Thyroid gland (tissue), 4 donors: ENCODE results near the gene PTPRJ.

Experiments
- CTCF ChIP-seq, 6 experiments: fragments of 200-600 bp in 3 of 6; fragments of 450-650 bp in 3 of 6; sonication (generic) in 3 of 6; IDR thresholded peaks; one replicate each; pipeline ENCODE4 v1.5.1; 2016 to 2019; ENCODE audit warnings: antibody characterized with exemption in 6 of 6, mild to moderate bottlenecking in 2 of 6, inconsistent platforms in 1 of 6, moderate library complexity in 1 of 6
- POLR2A ChIP-seq, 2 donors: fragments of 450-650 bp; IDR thresholded peaks; one replicate each; pipeline ENCODE4 v1.6.1; 2017; ENCODE audit warnings: antibody characterized with exemption in 2 of 2, mild to moderate bottlenecking in 2 of 2, moderate library complexity in 1 of 2

DNA sequence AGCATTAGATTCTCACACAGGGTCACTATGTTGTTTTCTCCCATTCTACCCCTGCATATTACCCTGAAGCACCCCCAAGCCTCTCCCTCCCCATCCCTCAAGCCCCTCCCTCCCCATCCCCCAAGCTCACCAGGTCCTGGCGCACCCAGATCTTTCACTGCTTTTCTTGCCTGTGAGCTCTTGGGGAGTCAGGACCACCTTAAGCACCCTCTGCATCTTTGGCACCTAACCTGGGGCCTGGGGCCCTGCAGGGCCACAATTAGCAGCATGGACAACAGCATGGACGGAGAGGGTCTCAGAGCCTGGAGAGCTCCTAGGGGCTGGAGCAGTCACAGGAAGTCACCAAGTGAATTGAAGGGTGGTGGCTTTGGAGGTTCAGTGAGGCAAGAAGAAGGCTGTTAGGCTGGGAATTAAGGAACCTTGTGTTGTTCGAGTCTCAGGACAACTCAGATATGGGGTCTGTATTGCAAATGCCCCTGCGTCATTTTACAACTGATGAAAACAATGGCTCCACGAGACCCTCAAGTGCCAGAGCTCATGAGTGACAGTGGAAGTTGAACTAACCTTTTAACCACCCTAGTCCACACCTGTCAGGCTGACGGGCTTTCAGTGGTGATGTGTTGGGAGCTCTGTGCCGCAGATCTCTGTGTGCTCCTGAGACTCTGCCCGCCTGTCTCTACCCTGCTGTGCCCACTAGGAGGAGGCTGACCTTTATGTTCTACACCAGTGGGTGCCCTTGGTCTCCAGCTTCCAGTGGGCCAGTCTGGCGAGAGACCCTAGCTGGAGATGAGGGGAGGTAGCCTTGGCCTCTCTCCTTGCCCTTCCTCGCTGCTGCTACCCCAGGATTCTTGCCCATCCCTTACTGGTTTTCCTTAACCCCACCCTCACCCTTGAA is 125.0 kb downstream of the PTPRJ start:
- TF ChIP-seq CTCF (IDR thresholded peaks at IDR 0.05) (no peak), POLR2A (IDR thresholded peaks at IDR 0.05) (no peak)
